GM21717 (cell line): ENCODE measurements around the gene DBX2.
"Not testable (repeated sequence)": the region's sequence is repeated elsewhere in the genome, so short reads cannot be mapped to it uniquely, and the experiment has no call there.

ENCODE experiments used
- ATAC-seq: cut with Tn5 transposase; IDR thresholded peaks from one replicate; pipeline ENCODE4 v1.9.1; 2021; ENCODE audit warnings: mild to moderate bottlenecking, moderate library complexity; ENCODE audit not compliant: unreplicated experiment

The DBX2 gene

GRCh38 chr12:45050751-45051571 is at the start of gene DBX2:
DBX2 (minus strand) TSS chr12:45051099; CDS start chr12:45050927, 172 bp downstream.
- no peak for ATAC-seq

- no peak for ATAC-seq
These were observed 47.9 kb upstream of the DBX2 start for GRCh38 chr12:45098766-45099165.

GRCh38 chr12:45095417-45095816 is 44.5 kb upstream of the DBX2 start:
- not testable (repeated sequence) for ATAC-seq

GRCh38 chr12:45093051-45093450 is 42.2 kb upstream of the DBX2 start:
- ATAC-seq, result no peak

GRCh38 chr12:45089411-45090075 is 38.6 kb upstream of the DBX2 start:
- ATAC-seq, result no peak

GRCh38 chr12:45088608-45089007 is 37.7 kb upstream of the DBX2 start:
- ATAC-seq, result no peak

GRCh38 chr12:45084248-45084647 is 33.3 kb upstream of the DBX2 start:
- not testable (repeated sequence) for ATAC-seq

- no peak for ATAC-seq
These were observed 26.4 kb upstream of the DBX2 start for GRCh38 chr12:45077251-45077650.

- ATAC-seq, result no peak
These were observed 25.6 kb upstream of the DBX2 start for GRCh38 chr12:45076417-45077026.

- ATAC-seq, result no peak
These were observed 24.8 kb upstream of the DBX2 start for GRCh38 chr12:45075587-45076282.

- no peak for ATAC-seq
These were observed 14.3 kb upstream of the DBX2 start for GRCh38 chr12:45065125-45065626.

GRCh38 chr12:45060976-45061375 is 10.1 kb upstream of the DBX2 start:
- no peak for ATAC-seq

- no peak for ATAC-seq
These were observed 750 bp upstream of the DBX2 start for GRCh38 chr12:45051572-45052125.

GRCh38 chr12:45049912-45050750 is 768 bp downstream of the DBX2 start:
- ATAC-seq, result no peak

- no peak for ATAC-seq
These were observed 8.3 kb downstream of the DBX2 start for GRCh38 chr12:45042599-45042998.

GRCh38 chr12:45040977-45041376 is 9.9 kb downstream of the DBX2 start:
- ATAC-seq, result no peak

- no peak for ATAC-seq
These were observed 11.1 kb downstream of the DBX2 start for GRCh38 chr12:45039757-45040156.

- ATAC-seq, result no peak
These were observed 16.0 kb downstream of the DBX2 start for GRCh38 chr12:45034861-45035265.

- ATAC-seq, result no peak
These were observed 33.0 kb downstream of the DBX2 start for GRCh38 chr12:45017916-45018315.

- no peak for ATAC-seq
These were observed 36.5 kb downstream of the DBX2 start for GRCh38 chr12:45014396-45014795.
